GM12864 (cell line): ENCODE measurements around the gene YIF1B.

Source experiments
- DNase-seq: peaks from one replicate; pipeline ENCODE4 v3.0.0-alpha.2; 2011; ENCODE audit warnings: low read depth
- H3K4me3 ChIP-seq: 2 replicates; pipeline ENCODE4 v1.5.1; 2011; ENCODE audit warnings: mild to moderate bottlenecking, low read depth, low read length, control low read depth
- CTCF ChIP-seq: IDR thresholded peaks from 2 replicates; pipeline ENCODE4 v1.5.1; 2011; ENCODE audit warnings: low read depth, mild to moderate bottlenecking, moderate library complexity, low read length, control low read depth, inconsistent platforms; ENCODE audit errors: missing control alignments

The YIF1B gene

GRCh38 chr19:38331728-38332127 lies 16.0 kb upstream of the YIF1B start:
- H3K4me3 ChIP-seq: no peak overlapping the region
- DNase-seq: no peak
- no peak for TF ChIP-seq CTCF

GRCh38 chr19:38329651-38330050 lies 13.9 kb upstream of the YIF1B start:
- DNase-seq: no peak
- no peak overlapping the region for H3K4me3 ChIP-seq
- TF ChIP-seq CTCF: no peak

DNA sequence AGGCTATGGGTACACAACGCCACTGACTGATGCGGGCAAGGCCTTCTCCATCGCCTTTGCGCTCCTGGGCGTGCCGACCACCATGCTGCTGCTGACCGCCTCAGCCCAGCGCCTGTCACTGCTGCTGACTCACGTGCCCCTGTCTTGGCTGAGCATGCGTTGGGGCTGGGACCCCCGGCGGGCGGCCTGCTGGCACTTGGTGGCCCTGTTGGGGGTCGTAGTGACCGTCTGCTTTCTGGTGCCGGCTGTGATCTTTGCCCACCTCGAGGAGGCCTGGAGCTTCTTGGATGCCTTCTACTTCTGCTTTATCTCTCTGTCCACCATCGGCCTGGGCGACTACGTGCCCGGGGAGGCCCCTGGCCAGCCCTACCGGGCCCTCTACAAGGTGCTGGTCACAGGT lies 10.8 kb upstream of the YIF1B start:
- no peak overlapping the region for H3K4me3 ChIP-seq
- TF ChIP-seq CTCF: no peak
- no peak for DNase-seq

DNA sequence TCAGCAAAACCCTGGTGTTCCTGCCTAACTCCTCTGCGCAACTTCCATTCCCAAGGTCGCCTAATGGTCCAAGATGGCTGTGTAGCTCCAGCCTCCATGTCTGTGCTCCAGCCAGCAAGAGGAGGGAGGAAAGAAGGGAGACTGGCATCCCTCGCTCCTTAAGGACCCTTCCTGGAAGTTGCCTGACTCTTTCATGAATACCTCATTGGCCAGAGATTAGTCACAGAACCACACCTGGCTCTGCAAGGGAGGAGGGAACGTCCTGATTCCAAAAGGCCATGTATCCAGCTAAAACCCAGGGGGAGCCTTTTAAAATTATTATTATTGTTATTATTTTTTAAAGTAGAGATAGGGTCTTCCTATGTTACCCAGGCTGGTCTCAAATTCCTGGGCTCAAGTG lies 8.7 kb upstream of the YIF1B start:
- no peak for DNase-seq
- TF ChIP-seq CTCF: no peak
- no peak overlapping the region for H3K4me3 ChIP-seq

DNA sequence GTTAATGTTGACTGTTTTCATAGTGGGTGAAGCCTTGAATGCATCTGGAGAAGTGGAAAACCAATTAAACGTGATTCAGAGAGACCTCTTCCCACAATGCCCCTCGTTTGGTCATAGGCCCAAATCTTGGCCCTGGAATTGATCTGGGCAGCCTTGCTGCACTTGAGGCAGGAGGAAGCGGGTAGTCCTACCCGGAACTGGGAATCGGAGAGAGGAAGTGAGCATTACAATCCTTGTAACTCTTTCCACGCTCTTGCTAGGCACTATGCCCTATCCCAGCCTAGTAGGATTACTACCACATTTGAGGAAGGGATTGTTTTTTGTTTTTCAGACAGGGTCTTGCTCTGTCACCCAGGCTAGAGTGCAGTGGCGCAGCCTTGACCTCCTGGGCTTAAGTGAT lies 7.5 kb upstream of the YIF1B start:
- TF ChIP-seq CTCF: no peak
- no peak overlapping the region for H3K4me3 ChIP-seq
- no peak for DNase-seq

DNA sequence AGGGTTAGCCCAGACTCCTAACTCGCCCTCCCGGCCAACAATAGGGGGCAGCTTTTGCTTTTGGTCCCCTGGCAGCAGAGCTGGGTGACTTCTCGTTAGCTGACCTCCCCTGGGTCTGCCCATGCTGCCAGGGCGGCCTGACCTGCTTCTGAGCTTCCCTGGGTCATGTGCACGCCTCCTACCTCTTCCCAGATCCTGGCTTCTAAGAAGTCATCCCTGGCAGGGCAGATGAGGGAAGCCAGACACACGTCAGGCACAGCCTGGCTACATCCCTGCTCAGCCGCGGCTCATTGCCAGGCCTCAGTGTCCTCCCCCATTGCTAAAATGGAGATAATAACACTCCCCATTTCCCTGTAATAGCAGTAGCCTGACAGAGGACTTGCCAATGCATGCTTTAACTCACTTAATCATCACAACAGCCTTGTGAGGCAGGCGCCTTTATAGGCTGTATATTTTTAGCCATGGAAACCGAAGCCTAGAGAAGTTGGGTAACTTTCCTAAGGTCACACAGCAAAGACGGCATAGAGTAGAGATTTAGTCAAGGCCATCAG lies 6.0 kb upstream of the YIF1B start:
- TF ChIP-seq CTCF: no peak
- no peak for DNase-seq
- no peak overlapping the region for H3K4me3 ChIP-seq

DNA sequence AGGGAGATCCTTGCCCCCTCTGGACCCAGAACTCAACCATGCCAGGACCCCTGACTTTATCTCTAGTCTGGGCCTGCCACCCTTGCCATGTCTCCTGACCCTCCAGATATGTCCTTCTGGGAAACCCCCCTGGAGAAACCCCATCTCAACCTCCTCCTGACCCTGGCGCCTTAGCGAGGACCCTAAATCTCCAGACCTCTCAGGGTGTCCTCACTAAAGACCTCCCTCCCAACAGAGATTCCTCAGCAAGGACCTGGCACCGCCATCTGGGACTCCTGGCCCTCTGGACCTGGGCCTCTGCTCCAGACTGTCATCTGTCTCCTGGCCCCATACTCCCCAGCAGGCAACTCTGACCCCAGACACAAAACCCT lies 5.2 kb upstream of the YIF1B start:
- no peak overlapping the region for H3K4me3 ChIP-seq
- TF ChIP-seq CTCF: no peak

More for the DNA sequence above, 5.2 kb upstream of the YIF1B start:
- DNase-seq: no peak
